Neural cell (in vitro differentiated cells): ENCODE results near the gene EMILIN1.

ENCODE experiments used
- CTCF ChIP-seq: fragments of 450-650 bp; IDR thresholded peaks from 2 replicates; pipeline ENCODE4 v1.5.1; 2014; ENCODE audit warnings: antibody characterized with exemption, mild to moderate bottlenecking, moderate library complexity; ENCODE audit not compliant: poor library complexity, severe bottlenecking
- RAD21 ChIP-seq: fragments of 450-650 bp; conservative IDR thresholded peaks from 2 replicates; pipeline ENCODE4 v1.6.1; 2014; ENCODE audit warnings: antibody characterized with exemption, mild to moderate bottlenecking, moderate library complexity

GRCh38 chr2:27105981-27106380 lies 27.6 kb downstream of the EMILIN1 start:
- TF ChIP-seq CTCF = no peak
- no peak for TF ChIP-seq RAD21
